ENCODE data around the gene RFX5.

DNA sequence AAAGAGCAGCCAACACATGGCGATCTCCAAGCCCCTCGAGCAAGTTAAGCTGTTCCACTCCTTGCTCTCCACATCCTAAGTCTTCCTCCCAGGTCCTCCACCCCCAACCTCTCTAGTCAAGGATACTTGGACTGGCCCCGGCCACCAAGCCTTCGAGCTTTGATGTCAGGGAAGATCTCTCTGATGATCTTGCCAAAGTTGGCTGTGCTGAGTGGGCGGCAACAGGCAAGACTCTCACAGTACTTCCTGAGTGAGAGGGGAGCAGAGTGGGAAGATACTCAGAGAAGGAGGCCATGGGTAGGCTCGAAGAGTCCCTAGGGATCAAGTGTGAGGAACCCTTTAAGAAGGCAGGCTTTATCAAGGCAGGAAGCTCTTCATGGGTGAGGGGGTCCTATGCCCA is 2.8 kb downstream of the RFX5 start:
- no peak for TF ChIP-seq FOXJ3 (CRISPR knock-in tag; IDR thresholded peaks at IDR 0.05; ENCODE audit: borderline replicate concordance)
- TF ChIP-seq, protein P1, sequence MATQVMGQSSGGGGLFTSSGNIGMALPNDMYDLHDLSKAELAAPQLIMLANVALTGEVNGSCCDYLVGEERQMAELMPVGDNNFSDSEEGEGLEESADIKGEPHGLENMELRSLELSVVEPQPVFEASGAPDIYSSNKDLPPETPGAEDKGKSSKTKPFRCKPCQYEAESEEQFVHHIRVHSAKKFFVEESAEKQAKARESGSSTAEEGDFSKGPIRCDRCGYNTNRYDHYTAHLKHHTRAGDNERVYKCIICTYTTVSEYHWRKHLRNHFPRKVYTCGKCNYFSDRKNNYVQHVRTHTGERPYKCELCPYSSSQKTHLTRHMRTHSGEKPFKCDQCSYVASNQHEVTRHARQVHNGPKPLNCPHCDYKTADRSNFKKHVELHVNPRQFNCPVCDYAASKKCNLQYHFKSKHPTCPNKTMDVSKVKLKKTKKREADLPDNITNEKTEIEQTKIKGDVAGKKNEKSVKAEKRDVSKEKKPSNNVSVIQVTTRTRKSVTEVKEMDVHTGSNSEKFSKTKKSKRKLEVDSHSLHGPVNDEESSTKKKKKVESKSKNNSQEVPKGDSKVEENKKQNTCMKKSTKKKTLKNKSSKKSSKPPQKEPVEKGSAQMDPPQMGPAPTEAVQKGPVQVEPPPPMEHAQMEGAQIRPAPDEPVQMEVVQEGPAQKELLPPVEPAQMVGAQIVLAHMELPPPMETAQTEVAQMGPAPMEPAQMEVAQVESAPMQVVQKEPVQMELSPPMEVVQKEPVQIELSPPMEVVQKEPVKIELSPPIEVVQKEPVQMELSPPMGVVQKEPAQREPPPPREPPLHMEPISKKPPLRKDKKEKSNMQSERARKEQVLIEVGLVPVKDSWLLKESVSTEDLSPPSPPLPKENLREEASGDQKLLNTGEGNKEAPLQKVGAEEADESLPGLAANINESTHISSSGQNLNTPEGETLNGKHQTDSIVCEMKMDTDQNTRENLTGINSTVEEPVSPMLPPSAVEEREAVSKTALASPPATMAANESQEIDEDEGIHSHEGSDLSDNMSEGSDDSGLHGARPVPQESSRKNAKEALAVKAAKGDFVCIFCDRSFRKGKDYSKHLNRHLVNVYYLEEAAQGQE (IDR thresholded peaks at IDR 0.05; ENCODE audit: borderline replicate concordance in 1 of 2, low read depth in 1 of 2, low read length in 2 of 2) = no peak
- no peak for TF ChIP-seq SRSF4 (IDR thresholded peaks at IDR 0.05; ENCODE audit: low read depth, low read length, poor library complexity, severe bottlenecking)
- no peak for TF ChIP-seq PBX3 (CRISPR knock-in tag; IDR thresholded peaks at IDR 0.05; ENCODE audit: borderline replicate concordance)
- TF ChIP-seq ZNF777 (CRISPR knock-in tag; IDR thresholded peaks at IDR 0.05) = no peak
- TF ChIP-seq FOXA1 (IDR thresholded peaks at IDR 0.05) = no peak
- no peak for TF ChIP-seq FOXA1 (CRISPR knock-in tag; IDR thresholded peaks at IDR 0.05)
- no peak for TF ChIP-seq HMGXB4 (CRISPR knock-in tag; IDR thresholded peaks at IDR 0.05; ENCODE audit: borderline replicate concordance in 1 of 2, low read depth in 1 of 2)
- TF ChIP-seq, protein P2, sequence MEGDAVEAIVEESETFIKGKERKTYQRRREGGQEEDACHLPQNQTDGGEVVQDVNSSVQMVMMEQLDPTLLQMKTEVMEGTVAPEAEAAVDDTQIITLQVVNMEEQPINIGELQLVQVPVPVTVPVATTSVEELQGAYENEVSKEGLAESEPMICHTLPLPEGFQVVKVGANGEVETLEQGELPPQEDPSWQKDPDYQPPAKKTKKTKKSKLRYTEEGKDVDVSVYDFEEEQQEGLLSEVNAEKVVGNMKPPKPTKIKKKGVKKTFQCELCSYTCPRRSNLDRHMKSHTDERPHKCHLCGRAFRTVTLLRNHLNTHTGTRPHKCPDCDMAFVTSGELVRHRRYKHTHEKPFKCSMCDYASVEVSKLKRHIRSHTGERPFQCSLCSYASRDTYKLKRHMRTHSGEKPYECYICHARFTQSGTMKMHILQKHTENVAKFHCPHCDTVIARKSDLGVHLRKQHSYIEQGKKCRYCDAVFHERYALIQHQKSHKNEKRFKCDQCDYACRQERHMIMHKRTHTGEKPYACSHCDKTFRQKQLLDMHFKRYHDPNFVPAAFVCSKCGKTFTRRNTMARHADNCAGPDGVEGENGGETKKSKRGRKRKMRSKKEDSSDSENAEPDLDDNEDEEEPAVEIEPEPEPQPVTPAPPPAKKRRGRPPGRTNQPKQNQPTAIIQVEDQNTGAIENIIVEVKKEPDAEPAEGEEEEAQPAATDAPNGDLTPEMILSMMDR (CRISPR knock-in tag; IDR thresholded peaks at IDR 0.05) = no peak
- no peak for TF ChIP-seq ZBTB26 (CRISPR knock-in tag; IDR thresholded peaks at IDR 0.05; ENCODE audit: borderline replicate concordance)
- TF ChIP-seq NCOR1 (IDR thresholded peaks at IDR 0.05; ENCODE audit: borderline replicate concordance, low read length) = no peak
- no peak for TF ChIP-seq ZNF550 (CRISPR knock-in tag; IDR thresholded peaks at IDR 0.05; ENCODE audit: borderline replicate concordance)

Measured in HepG2 (cell line).